Mammary epithelial cell (primary cell): ENCODE measurements around the gene GLTPD2.

Experiments
- CTCF ChIP-seq, 2 donors: IDR thresholded peaks in 1 of 2; conservative IDR thresholded peaks in 1 of 2; 2 replicates each; pipeline ENCODE4 v1.5.1; 2011 to 2012; ENCODE audit warnings: inconsistent platforms in 2 of 2, low read length in 2 of 2, mild to moderate bottlenecking in 2 of 2, control low read depth in 1 of 2, low read depth in 1 of 2; ENCODE audit not compliant: insufficient read depth in 1 of 2; ENCODE audit errors: extremely low read depth in 1 of 2
- EZH2 ChIP-seq: IDR thresholded peaks from 2 replicates; pipeline ENCODE4 v1.6.1; 2012; ENCODE audit warnings: low read length, inconsistent platforms, borderline replicate concordance

DNA sequence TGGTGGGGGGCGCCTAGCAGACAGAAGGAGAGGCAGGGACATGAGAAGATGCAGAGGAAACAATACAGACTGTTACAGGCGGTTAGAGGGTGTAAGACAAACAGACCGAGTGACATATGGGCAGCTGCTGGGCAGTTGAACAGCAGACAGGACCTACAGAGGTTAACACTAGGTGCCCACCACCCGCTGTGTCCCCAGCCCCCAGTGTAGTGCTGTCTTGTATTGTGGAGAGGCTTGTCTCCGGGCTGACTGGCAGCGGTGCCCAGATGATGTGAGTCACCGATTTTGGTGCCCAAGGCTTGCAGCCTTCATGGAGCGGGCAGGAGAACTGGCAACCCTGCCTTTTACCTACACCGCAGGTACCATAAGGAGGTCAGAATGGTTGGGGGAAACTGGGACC, 46.6 kb upstream of the GLTPD2 start:
- TF ChIP-seq CTCF (conservative IDR thresholded peaks at IDR 0.05 in 1 of 2, IDR thresholded peaks at IDR 0.05 in 1 of 2; ENCODE audit: extremely low read depth in 1 of 2, insufficient read depth in 1 of 2, low read depth in 1 of 2, low read length in 2 of 2) (no peak), EZH2 (no peak)
